Epithelial cell of proximal tubule (primary cell): ENCODE results near the gene ZFX. TPM values are rescaled to one million over a fixed set of nuclear protein-coding genes. Genes with fewer than 3 reads are reported as not detected.

Experiments
- DNase-seq: peaks from one replicate; pipeline ENCODE4 v3.0.0-alpha.2; 2011; ENCODE audit warnings: low read depth
- H3K4me3 ChIP-seq: 2 replicates; pipeline ENCODE4 v1.5.1; 2011; ENCODE audit warnings: low read depth, mild to moderate bottlenecking, low read length
- CTCF ChIP-seq: conservative IDR thresholded peaks from 2 replicates; pipeline ENCODE4 v1.5.1; 2012; ENCODE audit warnings: low read depth, mild to moderate bottlenecking, low read length
- total RNA-seq: library from RNA; depleted of rRNA; stranded (reverse); fragments of >200 nt; gene quantifications from 2 replicates; pipeline ENCODE4 v1.2.3, GENCODE V29; 2015

The ZFX gene
- total RNA-seq, 1 donor from 2014 or later: 10.8 TPM

- no peak overlapping the region for H3K4me3 ChIP-seq
- DNase-seq: no peak
- no peak for TF ChIP-seq CTCF
Observed at GRCh38 chrX:24147165-24147564, 2.4 kb upstream of the ZFX start.

- no peak for TF ChIP-seq CTCF
- no peak overlapping the region for H3K4me3 ChIP-seq
- no peak for DNase-seq
Observed at GRCh38 chrX:24148121-24148520, 1.4 kb upstream of the ZFX start.

GRCh38 chrX:24148535-24149350 is 786 bp upstream of the ZFX start:
- no peak for TF ChIP-seq CTCF
- no peak for DNase-seq
- H3K4me3 ChIP-seq: peak overlapping the region; percentile 76

GRCh38 chrX:24150051-24150790 is 692 bp downstream of the ZFX start:
- DNase-seq: no peak
- TF ChIP-seq CTCF: peak; percentile 13
- peak overlapping the region; percentile 76 for H3K4me3 ChIP-seq

GRCh38 chrX:24150898-24151297 is 1.4 kb downstream of the ZFX start:
- H3K4me3 ChIP-seq: peak overlapping the region; percentile 76
- TF ChIP-seq CTCF: no peak
- DNase-seq: no peak

- no peak for DNase-seq
- no peak for TF ChIP-seq CTCF
- H3K4me3 ChIP-seq: peak overlapping the region; percentile 76
Observed at GRCh38 chrX:24151513-24151912, 2.0 kb downstream of the ZFX start.
